GM19395 (cell line): Measurements from ENCODE around the gene SNUPN.
"Not testable (repeated sequence)": the region's sequence is repeated elsewhere in the genome, so short reads cannot be mapped to it uniquely, and the experiment has no call there.

Experiments used
- ATAC-seq: cut with Tn5 transposase; IDR thresholded peaks from one replicate; pipeline ENCODE4 v1.9.1; 2021; ENCODE audit warnings: mild to moderate bottlenecking, moderate library complexity; ENCODE audit not compliant: unreplicated experiment

Gene SNUPN

DNA sequence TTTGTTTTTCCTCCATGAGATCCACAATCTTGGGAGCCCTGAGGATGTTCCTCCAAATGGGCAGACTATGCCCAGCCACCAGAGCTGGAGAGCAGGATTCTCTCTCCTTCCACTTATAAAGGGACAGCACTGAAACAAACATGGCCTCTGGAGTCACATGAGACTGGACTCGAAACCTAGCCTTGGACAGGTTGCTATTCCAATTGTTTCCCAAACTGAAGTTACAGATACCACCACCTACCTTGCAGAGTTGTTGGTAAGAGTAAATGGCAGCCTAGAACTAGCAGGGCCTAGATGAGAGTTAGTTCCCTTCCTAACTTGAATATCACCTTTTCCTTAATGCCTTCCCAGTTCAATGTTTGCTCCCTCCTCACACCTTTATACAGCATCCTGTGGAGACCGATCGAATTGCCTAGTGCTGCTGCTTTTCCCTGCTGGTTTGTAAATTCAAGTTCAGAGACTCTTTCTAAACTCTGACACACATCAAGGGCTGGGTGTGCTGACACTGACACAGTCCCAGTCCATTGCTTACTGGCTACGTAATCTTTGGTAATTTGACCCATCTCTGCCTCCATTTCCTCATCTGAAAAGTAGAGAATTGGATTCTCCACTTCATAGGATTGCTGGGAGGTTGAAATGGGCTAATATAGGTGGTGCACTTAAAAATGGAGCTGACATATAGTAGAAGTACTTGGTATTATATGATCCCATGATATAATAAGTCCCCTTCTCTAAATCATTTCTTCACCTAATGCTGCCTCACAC lies 11.9 kb upstream of the SNUPN start:
- no peak for ATAC-seq

DNA sequence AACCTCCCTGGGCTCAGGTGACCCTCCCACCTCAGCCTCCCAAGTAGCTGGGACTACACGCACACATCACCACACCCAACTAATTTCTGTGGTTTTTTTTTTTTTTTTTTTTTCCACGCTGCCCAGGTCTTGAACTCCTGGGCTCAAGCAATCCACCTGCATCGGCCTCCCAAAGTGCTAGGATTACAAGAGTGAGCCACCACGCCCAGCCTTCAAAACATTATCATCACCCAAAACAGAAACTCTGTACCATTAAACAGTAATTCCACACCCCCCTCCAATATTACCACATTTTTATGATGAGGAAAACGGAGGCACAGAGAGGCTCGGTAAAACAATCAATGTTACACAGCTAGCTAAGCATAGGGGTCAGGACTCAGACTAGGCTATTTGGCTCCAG lies 10.5 kb upstream of the SNUPN start:
- ATAC-seq: no peak

DNA sequence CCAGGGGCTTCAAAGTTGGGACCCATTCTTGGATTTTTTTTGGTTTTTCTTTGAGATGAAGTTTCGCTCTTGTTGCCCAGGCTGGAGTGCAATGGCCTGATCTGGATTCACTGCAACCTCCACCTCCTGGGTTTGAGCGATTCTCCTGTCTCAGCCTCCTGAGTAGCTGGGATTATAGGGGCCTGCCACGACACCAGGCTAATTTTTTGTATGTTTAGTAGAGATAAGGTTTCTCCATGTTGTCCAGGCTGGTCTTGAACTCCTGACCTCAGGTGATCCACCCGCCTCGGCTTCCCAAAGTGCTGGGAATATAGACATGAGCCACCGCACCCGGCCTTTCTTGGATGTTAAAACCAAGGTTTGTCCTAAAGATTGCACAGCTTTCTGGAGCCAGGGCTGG lies 8.4 kb upstream of the SNUPN start:
- ATAC-seq: not testable (repeated sequence)

DNA sequence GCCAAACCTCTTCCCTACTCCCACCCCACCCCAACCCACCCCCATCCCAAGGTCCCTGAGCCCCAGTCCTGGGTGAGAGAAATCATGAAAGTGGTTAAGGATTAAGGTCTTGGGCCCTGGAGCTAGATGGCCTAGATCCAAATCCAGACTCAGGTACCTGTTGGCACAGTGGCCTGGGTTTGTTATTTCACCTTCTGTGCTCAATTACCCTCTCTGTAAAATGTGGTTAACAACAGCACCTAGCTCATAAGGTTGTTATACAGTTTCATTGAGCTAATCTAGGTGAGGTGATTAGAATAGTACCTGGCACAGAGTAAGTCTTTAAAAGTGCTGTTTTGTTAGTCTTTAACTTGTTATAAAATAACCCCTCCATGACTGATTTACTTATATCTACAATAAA lies 6.4 kb upstream of the SNUPN start:
- no peak for ATAC-seq

DNA sequence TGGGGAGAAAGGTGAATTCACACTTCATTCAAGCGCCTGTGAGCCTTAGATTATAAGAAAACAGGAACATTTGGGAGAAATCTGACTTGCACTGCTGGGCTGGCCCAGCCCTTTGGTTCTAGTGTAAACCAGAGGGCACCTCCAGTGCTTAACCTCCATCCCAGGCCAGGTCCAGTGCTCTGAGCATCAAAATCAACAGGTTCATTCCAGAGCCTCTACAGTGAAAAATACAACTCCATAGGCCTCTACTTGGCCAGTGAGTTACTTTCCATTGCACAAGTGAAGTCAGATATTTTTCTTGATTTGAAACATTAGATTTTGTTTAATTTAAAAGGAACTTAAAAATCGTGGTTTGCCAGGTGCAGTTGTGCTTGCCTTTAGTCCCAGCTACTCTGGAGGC lies 3.0 kb downstream of the SNUPN start:
- no peak for ATAC-seq

DNA sequence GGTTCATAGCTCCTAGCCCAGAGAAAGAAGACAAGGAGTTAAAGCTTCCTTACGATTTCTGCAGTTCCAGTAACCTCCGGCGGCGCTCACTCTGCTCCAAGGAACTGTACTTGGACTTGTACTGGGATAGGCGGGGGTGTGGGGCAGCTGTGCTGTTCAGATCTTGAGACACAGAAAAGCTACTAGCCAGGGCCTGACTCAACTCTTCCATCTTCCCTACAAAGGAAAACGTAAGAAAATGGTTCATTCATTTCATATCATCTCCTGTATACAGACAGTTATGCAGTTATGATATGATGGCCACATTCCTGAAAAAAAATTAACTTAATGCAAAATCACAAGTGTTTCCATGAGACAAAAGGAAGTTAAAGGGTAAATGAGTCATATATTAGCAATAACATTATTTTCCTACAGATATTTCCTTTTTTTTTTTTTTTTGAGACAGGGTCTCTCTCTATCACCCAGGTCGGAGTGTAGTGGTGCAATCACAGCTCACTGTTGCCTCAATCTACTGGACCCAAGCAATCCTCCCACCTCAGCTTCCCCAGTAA lies 4.6 kb downstream of the SNUPN start:
- ATAC-seq: no peak

DNA sequence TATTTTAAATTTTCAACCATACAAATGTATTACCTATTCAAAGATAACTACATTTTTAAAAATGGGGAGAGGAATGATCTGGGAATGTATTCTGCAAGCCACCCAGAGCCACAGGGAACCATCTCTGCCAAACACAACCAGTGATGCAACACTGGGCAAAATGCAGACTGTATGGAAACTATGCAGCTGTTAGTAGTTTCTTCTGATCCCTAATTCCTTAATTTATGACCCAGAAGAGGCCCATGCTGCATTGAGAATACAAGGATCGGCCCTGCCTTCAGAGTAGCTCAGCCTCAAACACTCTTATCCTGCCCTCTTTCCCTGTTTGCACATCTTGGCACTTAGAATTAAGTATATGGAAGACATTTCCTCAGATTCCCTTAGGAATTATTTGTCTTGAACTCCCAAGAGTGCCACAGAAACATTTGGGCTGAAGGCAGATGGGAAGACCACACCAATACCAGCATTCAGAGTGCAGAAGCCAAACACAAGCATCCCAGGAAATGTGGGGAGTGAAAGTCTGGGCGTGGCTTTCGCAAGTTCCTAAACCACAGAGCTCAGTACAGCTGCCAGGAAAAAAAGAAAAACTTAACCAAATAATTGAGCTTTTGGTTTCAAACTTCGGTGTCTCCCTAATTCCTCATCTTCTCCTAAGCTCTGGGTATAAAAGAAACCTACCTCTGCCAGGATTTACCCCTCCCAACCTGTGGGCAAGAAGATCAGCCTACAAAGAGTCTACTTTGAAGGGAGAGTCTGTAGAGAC lies 5.3 kb downstream of the SNUPN start:
- no peak for ATAC-seq

DNA sequence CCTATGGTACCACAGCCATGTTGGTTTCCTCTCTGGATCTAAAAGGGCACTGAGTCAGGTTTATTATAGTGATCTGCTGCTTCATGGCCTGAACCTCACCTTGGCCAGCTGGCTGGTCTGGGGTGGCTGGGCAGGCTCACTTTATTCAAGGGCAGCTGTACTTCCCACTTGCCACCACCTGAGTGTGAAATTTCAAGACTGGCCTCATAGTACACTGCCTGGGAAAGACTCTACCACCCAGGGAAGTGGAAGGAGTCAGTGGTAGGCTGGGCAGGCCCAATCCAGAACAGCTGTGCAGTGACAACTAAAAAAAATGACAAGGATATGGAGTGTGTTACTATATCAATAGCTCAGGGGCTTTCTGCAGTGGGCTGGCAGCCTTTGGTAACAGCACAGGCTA lies 8.8 kb downstream of the SNUPN start:
- no peak for ATAC-seq

DNA sequence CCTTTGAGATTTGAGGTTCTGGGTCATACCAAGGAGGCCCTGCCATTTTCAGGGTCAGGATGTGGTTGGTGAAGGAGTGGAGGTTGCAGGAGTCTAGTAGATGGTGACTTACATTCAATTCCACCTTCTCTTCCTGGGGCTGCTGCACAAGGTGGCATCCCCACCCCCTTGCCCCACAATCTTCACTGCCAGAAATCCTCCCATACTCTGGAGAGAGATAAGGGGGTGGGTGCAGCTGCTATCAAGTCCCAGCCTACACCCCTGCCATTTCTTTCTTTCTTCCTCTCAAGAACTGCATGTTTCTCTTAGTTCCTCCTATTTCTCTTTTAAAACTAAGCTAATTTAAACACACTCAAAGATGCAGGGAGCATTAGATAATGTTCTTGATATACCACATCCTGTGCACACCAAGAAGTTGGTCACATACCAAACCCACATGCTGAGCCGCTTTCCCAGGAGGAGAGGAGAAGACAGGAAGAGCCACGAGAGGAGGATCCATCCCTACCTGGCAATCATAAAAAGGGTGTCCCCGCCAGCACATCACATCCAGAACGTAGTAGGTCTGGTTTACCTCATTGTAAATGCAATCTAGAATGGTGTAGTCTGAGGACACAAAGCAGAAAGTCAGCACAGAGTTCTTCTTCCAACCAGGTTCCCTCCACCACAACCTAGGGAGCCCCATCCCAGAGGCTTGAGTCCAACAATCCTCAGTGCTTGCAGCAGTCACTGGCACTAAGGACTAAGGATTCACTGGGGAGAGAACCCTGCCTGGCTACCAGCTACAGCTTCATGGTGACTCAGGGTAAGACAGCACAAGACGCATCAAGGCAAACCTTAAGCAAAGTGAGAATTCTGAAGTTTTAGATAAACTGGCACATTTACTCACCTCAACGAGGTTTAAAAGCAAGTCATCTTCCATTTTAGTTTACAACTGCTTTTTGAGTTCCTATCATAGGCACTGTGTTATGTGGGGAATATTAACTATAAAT lies 18.5 kb downstream of the SNUPN start:
- ATAC-seq: no peak

DNA sequence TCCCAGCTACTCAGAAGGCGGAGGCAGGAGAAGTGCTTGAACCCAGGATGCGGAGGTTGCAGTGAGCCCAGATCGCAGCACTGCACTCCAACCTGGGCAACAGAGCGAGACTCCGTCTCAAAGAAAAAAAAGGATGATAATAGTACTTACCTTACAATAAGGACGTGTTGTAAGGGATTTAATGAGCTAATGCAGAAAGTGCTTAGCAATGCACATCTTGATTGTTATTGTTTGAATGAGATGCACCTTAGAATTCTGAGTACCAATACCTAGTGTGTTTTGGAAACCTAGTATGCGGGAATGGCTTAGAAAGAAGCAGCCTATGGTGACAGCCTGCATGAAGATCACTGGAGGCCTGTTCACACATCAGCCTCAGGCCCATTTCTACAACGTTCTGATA lies 19.5 kb downstream of the SNUPN start:
- no peak for ATAC-seq

DNA sequence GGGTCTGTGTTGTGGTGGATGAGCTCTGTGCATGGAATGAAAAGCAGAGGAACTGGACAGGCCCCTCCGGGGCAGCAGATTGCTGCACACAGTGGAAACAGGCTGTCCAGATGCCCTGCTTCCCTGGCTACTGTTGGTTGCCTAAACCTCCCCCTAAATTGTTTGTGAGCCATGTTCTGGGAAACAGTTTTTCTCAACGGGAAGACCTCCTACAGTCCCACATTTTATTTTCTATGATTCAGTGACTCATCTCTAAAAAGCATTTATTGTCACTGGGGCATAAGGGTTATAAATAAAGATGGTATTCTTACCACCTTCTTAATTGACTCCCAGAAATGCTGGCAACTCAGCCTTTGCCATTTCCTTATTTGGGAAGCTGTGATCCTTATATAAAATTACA lies 26.1 kb downstream of the SNUPN start:
- no peak for ATAC-seq

DNA sequence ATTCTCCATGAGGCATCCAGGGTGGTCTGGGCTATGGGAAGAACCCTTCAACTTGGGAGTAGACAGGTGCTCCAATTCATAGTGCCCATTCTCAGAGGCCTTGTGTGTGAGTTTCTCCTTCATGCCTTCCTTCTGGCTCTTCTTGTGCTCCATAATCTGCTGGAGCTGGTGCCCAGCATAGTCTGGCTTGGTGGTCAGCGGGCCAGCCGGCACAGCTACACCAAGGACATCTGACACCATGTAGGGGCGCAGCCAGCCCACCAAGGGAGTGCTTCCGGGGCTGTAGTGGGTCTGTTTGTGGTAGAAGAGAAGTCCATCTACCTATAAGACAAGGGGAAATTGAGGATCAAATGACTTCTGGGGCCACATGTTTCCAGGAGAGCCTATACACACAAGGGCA lies 27.2 kb downstream of the SNUPN start:
- no peak for ATAC-seq

DNA sequence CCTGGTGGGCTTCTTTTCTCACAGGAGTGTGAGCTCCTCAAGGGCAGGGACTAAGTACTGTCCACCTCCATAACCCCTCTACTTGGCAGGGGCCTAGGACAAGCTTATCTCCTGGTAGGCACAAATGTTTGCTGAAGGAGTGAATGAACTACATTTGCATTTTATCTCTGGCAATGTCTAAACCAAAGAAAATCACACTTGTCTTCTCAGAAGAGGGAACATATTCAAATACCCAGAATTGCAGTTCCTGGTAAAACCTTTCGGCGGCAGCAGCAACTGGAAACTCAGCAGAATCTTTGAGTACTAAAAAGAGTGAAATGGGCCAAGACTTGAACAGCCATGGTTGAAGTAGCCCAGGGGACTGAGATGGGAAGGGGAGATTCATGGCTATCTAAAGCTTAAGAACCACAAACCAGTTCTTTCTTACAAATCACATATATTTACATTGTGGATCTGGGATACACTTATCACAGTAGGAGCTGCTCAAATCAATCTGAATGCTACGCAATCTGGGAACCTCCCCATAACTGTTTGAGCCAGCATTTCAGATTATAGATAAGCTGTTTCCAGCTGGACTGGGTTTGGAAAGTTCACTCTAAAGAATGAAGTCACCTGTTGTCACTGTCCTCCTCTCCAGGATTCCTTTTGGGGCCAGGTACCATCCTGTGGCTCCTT lies 27.7 kb downstream of the SNUPN start:
- no peak for ATAC-seq

DNA sequence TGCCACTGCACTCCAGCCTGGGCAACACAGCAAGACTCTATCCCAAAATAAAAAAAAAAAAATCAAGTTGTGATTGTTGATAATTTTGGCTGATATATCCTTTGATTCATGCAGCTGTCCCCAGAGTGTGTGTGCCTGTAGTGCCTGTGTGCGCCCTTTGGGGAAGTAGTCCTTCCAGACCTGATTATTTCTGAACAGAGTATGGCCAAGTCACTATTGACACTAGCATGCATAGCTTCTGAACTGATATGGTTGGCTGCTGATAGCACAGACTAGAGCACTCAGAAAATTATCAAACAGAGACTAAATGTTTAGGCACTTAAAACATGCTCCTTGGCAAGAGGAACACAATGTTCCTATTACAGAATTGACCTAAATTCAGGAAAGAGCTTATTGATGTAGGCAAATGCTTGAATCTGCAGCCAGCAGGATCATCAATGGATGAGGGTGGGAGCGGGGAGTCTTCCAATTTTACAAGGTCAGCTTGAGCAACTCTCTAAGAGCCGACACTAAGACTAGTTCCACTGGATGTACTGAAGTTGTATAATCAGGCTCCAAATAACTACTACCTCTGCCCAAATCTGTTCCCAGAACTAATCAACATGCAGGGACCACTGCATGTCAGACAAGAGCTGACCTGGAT lies 28.7 kb downstream of the SNUPN start:
- no peak for ATAC-seq

DNA sequence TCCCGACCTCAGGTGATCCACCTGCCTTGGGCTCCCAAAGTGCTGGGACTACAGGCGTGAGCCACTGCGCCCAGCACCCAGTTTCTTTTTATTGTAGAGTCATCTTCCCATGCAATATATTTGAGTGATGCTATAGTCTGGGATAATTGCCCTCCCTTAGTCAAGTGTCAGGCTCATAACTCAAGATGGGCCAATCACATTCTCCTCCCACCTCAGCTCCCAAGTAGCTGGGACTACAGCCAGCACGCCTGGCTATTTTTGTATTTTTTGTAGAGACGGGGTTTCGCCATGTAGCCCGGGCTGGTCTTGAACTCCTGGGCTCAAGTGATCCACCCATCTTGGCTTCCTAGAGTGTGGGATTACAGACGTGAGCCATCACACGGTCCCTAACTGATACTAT lies 31.2 kb downstream of the SNUPN start:
- no peak for ATAC-seq

DNA sequence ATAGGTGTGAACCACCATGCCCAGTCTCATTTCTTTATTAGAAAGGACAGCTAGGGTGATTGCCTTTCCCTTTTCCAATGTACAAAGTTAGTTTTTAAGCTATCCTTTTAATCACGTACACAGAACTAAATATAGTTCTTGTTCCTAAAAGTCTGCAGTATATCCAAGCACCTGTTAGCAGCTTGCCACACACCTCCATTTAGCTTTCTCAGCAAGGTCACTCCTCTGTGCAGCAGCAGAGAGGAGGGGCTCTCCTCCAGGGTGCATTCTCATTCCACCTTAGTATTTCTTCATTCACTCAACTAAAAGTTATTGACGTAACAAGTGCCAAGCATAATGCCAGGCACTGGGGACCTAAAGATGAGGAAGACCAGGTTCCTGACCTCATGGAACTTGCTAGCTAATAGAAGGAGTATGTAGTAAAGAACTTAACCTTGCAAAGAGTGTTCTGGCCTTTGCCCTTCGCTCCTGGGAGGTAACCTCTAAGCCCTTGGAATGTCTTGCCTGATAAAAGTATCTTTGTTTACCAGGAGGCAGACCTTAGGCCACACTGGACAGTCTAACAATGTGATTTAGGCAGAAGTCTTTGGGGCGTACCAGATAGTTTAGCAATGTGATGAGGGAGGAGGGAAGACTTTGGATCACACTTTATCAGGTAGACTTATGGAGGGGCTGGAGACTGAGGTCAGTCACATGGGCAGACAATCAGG lies 33.7 kb downstream of the SNUPN start:
- no peak for ATAC-seq

DNA sequence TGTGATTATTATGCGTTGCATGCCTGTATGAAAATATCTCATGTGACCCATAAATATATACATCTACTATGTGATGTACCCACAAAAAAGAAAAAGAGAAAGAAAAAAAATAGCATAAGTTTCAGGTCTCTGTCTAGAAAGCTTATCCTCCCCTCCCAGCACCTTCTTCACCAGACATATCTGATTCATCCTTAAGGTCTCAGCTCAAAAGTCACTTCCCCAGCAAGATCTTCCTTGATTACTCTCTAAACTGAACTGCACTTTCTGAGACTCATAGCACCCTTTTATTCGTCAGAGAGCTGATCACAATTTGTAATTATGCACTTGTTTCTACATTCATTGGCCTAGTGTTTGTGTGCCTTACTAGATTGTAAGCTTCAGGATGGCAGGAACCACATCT lies 35.3 kb downstream of the SNUPN start:
- no peak for ATAC-seq

DNA sequence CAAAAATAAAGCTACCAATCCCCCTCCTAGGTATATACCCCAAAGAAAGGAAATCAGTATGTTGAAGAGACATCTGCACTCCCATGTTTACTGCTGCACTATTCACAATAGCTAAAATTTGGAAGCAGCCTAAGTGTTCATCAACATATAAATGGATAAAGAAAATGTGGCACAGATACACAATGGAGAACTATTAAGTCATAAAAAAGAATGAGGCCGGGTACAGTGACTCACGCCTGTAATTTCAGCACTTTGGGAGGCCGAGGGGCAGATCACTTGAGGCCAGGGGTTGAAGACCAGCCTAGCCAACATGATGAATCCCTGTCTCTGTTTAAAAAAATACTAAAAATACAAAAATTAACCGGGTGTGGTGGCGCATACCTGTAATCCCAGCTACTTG lies 36.5 kb downstream of the SNUPN start:
- ATAC-seq: no peak

DNA sequence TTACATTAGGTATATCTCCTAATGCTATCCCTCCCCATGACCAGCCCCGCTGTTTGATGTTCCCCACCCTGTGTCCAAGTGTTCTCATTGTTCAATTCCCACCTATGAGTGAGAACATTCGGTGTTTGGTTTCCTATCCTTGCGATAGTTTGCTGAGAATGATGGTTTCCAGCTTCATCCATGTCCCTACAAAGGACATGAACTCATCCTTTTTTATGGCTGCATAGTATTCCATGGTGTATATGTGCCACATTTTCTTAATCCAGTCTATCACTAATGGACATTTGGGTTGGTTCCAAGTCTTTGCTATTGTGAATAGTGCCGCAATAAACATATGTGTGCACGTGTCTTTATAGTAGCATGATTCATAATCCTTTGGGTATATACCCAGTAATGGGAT lies 39.1 kb downstream of the SNUPN start:
- ATAC-seq: not testable (repeated sequence)
